Transverse colon (tissue), 4 donors: Measurements from ENCODE around the gene TNFRSF14. TPM values are rescaled to one million over a fixed set of nuclear protein-coding genes. Genes with fewer than 3 reads are reported as not detected.

ENCODE experiments used
- DNase-seq: peaks from one replicate; pipeline ENCODE4 v3.0.0-alpha.2; 2019
- H3K27ac ChIP-seq, 4 donors: fragments of 200-600 bp; sonication (generic); 2 replicates each; pipeline ENCODE4 v1.5.1; 2016 to 2018; ENCODE audit warnings: inconsistent platforms in 4 of 4
- H3K27me3 ChIP-seq: fragments of 200-600 bp; sonication (generic); 2 replicates; pipeline ENCODE4 v1.5.1; 2017; ENCODE audit warnings: inconsistent platforms
- H3K36me3 ChIP-seq, 4 donors: fragments of 200-600 bp; sonication (generic); 2 replicates each; pipeline ENCODE4 v1.5.1; 2017 to 2019; ENCODE audit warnings: inconsistent platforms in 4 of 4
- H3K4me1 ChIP-seq, 4 donors: fragments of 200-600 bp; sonication (generic); 2 replicates each; pipeline ENCODE4 v1.5.1; 2017 to 2020; ENCODE audit warnings: inconsistent platforms in 4 of 4
- H3K4me3 ChIP-seq, 4 donors: fragments of 200-600 bp; sonication (generic); 1 replicate in 1 of 4; 2 replicates in 3 of 4; pipeline versions ENCODE4 v1.5.1 to v1.6.1; 2017 to 2019; ENCODE audit warnings: inconsistent platforms in 4 of 4
- H3K9me3 ChIP-seq, 2 donors: fragments of 200-600 bp; sonication (generic); 2 replicates each; pipeline ENCODE4 v1.5.1; 2017 to 2019; ENCODE audit warnings: inconsistent platforms in 2 of 2
- CTCF ChIP-seq, 5 experiments: fragments of 200-600 bp in 3 of 5; fragments of 450-650 bp in 2 of 5; sonication (generic) in 3 of 5; IDR thresholded peaks; 1 replicate in 2 of 5; 2 replicates in 3 of 5; pipeline ENCODE4 v1.5.1; 2016 to 2017; ENCODE audit warnings: antibody characterized with exemption in 5 of 5, inconsistent platforms in 3 of 5, mild to moderate bottlenecking in 2 of 5, moderate library complexity in 1 of 5
- EP300 ChIP-seq: sonication (generic); formaldehyde crosslinking; IDR thresholded peaks from one replicate; pipeline ENCODE4 v1.6.1; 2017; ENCODE audit warnings: antibody characterized with exemption, low read depth
- POLR2A ChIP-seq: fragments of 450-650 bp; IDR thresholded peaks from one replicate; pipeline ENCODE4 v1.6.1; 2016; ENCODE audit warnings: antibody characterized with exemption, mild to moderate bottlenecking, moderate library complexity
- POLR2AphosphoS5 ChIP-seq, 3 donors: sonication (generic); formaldehyde crosslinking; IDR thresholded peaks; one replicate each; pipeline ENCODE4 v1.6.1; 2016; ENCODE audit warnings: antibody characterized with exemption in 3 of 3
- WGBS, 2 donors: methylation state at CpG; one replicate each; pipeline ENCODE4 v1.1.5; 2018; ENCODE audit warnings: low coverage in 1 of 2; 5-methylcytosine and 5-hydroxymethylcytosine counted together
- in situ Hi-C, 4 donors: fragments of 200-750 bp; cut with MboI; loops; one replicate each; pipeline versions ENCODE4 v1.15.0 to v1.15.1; 2017; ENCODE audit warnings: low sequenced_read_pairs in 3 of 4, low pct_ligation_motif_present in 1 of 4, low pct_unique_long_range_greater_than_20kb in 1 of 4
- intact Hi-C: fragments of 100-400 bp; cut with DNase I; formaldehyde crosslinking; loops from one replicate; pipeline ENCODE4 v1.15.1; 2023; ENCODE audit warnings: low total_unique reads
- total RNA-seq, 4 donors: library from RNA; depleted of rRNA; stranded (reverse); fragments of >200 nt; gene quantifications; one replicate each; pipeline ENCODE4 v1.1.0, GENCODE V29; 2016

Gene TNFRSF14
- total RNA-seq, 4 donors from 2014 or later, result 178 to 758 (median 278) TPM

GRCh38 chr1:2603521-2604155 is 47.5 kb downstream of the TNFRSF14 start:
- TF ChIP-seq CTCF (IDR thresholded peaks at IDR 0.05) (no peak), POLR2A (no peak), POLR2AphosphoS5 (IDR thresholded peaks at IDR 0.05) (no peak), EP300 (no peak)
- Histone ChIP-seq H3K4me3 (no peak overlapping the region), H3K36me3 (no peaks in the 10 kb centered on the region), H3K9me3 (no peaks in the 10 kb centered on the region), H3K27me3 (peaks cover 8% of the 10 kb centered on the region), H3K27ac (no peak overlapping the region), H3K4me1 (no peaks in the 10 kb centered on the region)
- in situ Hi-C loops (no loop called here), intact Hi-C loops (no loop called here)
- DNase-seq, result no peak
- WGBS, 2 donors, result 72% methylated on average over 18 of the region's 25 CpGs; no CpG with 5 or more reads in 1 of the 2 donors

GRCh38 chr1:2604156-2604843 is 48.1 kb downstream of the TNFRSF14 start:
- no peaks in the 10 kb centered on the region for H3K36me3 ChIP-seq
- H3K27ac ChIP-seq, result no peak overlapping the region
- TF ChIP-seq POLR2AphosphoS5 (IDR thresholded peaks at IDR 0.05) (no peak), CTCF (IDR thresholded peaks at IDR 0.05) (no peak), POLR2A (no peak), EP300 (no peak)
- peaks cover 8% of the 10 kb centered on the region for H3K27me3 ChIP-seq
- H3K9me3 ChIP-seq, result no peaks in the 10 kb centered on the region
- 85% methylated on average over 17 of the region's 19 CpGs; no CpG with 5 or more reads in 1 of the 2 donors for WGBS, 2 donors
- intact Hi-C loops, result no loop called here
- H3K4me1 ChIP-seq, result no peaks in the 10 kb centered on the region
- no peak overlapping the region for H3K4me3 ChIP-seq
- in situ Hi-C loops, result no loop called here
- no peak for DNase-seq

GRCh38 chr1:2604844-2605508 is 48.8 kb downstream of the TNFRSF14 start:
- H3K36me3 ChIP-seq, result no peaks in the 10 kb centered on the region
- intact Hi-C loops (no loop called here), in situ Hi-C loops (no loop called here)
- DNase-seq, result no peak
- peaks cover 8% of the 10 kb centered on the region for H3K27me3 ChIP-seq
- no peaks in the 10 kb centered on the region for H3K4me1 ChIP-seq
- no peak overlapping the region for H3K4me3 ChIP-seq
- no peaks in the 10 kb centered on the region for H3K9me3 ChIP-seq
- WGBS, 2 donors, result 86% methylated on average over 12 of the region's 14 CpGs; no CpG with 5 or more reads in 1 of the 2 donors
- no peak overlapping the region for H3K27ac ChIP-seq
- no peak for TF ChIP-seq EP300
- TF ChIP-seq CTCF (IDR thresholded peaks at IDR 0.05), result no peak
- TF ChIP-seq POLR2AphosphoS5 (IDR thresholded peaks at IDR 0.05), result no peak
- TF ChIP-seq POLR2A, result no peak
